GM21367 (cell line): ENCODE results near the gene PPP1R18.
"Not testable (repeated sequence)": the region's sequence is repeated elsewhere in the genome, so short reads cannot be mapped to it uniquely, and the experiment has no call there.

Source experiments
- ATAC-seq: cut with Tn5 transposase; IDR thresholded peaks from one replicate; pipeline ENCODE4 v1.9.1; 2021; ENCODE audit not compliant: unreplicated experiment

Gene PPP1R18, protein sequence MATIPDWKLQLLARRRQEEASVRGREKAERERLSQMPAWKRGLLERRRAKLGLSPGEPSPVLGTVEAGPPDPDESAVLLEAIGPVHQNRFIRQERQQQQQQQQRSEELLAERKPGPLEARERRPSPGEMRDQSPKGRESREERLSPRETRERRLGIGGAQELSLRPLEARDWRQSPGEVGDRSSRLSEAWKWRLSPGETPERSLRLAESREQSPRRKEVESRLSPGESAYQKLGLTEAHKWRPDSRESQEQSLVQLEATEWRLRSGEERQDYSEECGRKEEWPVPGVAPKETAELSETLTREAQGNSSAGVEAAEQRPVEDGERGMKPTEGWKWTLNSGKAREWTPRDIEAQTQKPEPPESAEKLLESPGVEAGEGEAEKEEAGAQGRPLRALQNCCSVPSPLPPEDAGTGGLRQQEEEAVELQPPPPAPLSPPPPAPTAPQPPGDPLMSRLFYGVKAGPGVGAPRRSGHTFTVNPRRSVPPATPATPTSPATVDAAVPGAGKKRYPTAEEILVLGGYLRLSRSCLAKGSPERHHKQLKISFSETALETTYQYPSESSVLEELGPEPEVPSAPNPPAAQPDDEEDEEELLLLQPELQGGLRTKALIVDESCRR

GRCh38 chr6:30686009-30686907 lies at the start of gene PPP1R18:
PPP1R18 (minus strand) TSS chr6:30686645; CDS start chr6:30686018, 627 bp downstream.
- no peak for ATAC-seq

- no peak for ATAC-seq
Observed at GRCh38 chr6:30735668-30736314, 49.3 kb upstream of the PPP1R18 start.

DNA sequence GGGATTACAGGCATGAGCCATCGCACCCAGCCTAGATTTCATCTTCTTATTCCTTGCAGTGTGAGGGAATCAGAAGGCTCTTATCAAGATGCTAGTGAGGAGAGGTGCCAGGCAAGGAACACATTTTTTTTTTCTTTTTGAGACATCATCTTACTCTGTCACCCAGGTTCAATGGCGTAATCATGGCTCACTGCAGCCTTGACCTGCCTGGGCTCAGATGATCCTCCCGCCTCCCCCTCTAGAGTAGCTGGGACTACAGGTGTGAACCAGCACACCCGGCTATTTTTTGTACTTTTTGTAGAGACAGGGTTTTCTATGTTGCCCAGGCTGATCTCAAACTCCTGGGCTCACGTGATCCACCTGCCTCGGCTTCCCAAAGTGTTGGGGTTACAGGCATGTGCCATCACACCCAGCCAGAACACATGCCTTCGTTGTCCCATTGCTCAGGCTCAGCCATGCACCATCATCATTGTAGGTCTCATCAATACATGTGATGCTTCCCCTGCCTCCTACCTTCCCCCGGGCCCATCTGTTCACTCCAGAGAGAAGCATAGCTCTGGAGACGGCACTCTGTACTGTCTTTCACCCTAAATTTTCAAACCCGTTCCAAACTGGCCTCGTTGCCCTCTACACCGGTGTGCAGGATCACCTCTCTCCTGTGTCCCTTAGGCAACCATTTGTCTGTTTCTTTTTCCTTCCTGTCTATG lies 45.9 kb upstream of the PPP1R18 start:
- no peak for ATAC-seq

- no peak for ATAC-seq
Observed at GRCh38 chr6:30730601-30731435, 44.4 kb upstream of the PPP1R18 start.

DNA sequence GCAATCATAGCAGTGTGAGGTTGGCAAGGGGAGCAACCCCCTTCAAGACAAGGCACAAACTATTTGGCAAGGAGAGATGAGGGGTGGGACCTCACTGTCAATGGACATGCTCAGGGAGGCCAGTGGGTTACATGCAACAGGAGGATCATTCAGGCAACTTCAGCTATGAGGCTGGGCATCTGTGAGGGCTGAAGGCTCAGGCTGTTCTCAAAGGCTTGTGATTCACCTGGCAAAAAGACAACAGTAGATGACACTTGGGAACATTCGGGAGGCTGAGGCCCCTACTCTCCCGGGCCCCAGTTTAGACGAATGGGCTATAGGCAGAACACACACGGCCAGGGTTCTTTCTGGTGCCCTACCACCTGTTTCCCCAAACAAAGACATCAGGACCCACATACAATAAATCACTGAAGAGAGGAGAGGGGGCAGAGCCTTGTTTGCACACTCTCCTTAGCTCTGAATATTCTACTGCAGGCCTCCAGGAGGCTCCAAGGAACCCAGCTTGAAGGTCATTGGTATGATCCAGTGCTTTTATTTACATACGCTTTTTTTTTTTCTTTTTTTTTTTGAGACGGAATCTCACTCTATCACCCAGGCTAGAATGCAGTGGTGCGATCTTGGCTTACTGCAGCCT lies 41.6 kb upstream of the PPP1R18 start:
- no peak for ATAC-seq

DNA sequence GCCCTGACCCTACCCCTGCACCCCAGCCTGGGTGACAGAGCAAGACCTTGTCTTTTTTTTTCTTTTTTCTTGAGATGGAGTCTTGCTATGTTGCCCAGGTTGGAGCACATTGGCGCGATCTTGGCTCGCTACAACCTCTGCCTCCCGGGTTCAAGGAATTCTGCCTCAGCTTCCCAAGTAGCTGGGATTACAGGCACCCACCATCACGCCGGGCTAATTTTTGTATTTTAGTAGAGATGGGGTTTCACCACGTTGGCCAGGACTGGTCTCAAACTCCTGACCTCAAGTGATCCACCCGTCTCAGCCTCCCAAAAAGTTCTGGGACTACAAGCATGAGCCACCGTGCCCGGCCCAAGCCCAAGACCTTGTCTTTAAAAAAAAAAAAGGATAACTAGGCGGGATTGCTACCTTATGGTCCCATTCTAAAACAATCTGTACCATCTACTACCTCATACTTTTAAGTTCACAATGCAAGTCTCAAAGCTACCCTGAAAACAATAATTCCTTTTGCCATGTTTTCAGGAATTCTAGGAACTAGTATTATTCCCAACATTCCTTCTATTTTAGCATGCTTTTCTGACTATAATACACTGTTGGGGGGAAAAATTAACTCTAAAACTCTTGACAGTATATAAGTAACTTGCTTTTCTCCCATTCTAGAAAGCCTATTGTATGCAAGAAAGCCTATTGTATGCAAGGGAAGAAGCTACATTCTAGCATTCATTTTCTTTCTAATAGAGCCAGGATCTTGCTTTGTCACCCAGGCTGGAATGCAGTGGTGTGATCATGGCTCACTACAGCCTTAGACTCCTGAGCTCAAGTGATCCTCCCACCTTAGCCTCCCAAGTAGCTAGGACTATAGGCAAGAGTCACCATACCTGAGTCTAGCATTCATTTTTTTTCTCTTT lies 40.3 kb upstream of the PPP1R18 start:
- no peak for ATAC-seq

DNA sequence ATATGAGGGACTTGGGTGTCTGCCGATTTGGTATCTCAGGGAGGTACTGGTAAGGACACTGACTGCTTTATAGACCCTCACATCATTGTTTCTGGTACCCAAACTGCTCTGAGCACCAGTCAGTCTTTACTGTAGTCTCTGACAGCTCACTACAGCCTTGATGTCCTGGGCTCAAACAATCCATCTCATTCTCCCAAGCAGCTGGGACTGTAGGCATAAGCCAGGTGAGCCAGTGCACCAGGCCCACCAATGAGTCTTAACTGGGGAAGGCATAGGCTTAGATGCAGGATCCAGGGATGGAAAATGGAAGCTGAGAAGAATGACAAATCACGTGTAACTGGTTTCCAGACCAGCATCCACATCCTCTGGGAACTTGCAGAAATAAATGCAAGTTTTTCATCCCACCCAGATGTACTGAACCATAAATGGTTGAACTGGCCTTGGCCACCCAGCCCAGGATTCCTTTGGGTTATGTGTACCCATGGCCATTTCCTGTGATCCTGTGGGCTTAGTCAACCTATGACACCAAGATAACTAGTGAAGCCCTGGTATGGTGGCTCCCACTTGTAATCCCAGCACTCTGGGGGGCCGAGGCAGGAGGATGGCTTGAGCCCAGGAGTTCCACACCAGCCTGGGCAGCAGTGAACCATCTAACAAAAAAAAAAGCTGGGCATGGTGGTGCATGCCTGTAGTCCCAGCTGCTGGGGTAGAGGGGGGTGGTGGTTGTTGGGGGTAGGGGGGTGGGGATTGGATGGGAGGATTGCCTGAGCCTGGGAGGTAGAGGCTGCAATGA lies 39.5 kb upstream of the PPP1R18 start:
- no peak for ATAC-seq

DNA sequence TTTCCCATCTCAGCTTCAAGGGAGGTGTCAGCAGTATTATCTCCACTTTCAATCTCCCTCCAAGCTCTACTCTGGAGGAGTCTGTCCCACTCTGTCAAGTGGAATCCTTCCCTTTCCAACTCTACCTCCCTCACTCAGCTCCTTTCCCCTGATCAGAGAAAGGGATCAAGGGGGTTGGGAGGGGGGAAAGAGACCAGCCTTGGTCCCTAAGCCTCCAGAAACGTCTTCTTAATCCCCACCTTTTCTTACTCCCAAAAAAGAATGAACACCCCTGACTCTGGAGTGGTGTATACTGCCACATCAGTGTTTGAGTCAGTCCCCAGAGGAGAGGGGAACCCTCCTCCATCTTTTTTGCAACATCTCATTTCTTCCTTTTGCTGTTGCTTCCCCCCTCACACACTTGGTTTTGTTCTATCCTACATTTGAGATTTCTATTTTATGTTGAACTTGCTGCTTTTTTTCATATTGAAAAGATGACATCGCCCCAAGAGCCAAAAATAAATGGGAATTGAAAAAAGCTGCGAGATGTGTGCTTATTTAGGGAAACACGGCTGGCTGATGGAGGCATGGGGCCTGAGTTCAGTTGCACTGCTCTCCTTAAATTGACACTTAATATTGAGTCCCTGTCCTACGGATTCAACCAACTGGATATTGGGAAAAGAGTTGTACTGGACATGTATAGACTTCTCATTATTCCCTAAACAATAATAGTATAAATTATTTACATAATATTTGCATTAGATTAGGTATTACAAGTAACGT lies 38.6 kb upstream of the PPP1R18 start:
- no peak for ATAC-seq

DNA sequence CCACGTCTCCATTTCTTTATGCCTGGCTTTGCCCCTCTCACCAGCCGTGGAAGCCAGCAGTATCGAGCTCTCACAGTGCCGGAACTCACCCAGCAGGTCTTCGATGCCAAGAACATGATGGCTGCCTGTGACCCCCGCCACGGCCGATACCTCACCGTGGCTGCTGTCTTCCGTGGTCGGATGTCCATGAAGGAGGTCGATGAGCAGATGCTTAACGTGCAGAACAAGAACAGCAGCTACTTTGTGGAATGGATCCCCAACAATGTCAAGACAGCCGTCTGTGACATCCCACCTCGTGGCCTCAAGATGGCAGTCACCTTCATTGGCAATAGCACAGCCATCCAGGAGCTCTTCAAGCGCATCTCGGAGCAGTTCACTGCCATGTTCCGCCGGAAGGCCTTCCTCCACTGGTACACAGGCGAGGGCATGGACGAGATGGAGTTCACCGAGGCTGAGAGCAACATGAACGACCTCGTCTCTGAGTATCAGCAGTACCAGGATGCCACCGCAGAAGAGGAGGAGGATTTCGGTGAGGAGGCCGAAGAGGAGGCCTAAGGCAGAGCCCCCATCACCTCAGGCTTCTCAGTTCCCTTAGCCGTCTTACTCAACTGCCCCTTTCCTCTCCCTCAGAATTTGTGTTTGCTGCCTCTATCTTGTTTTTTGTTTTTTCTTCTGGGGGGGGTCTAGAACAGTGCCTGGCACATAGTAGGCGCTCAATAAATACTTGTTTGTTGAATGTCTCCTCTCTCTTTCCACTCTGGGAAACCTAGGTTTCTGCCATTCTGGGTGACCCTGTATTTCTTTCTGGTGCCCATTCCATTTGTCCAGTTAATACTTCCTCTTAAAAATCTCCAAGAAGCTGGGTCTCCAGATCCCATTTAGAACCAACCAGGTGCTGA lies 37.6 kb upstream of the PPP1R18 start:
- not testable (repeated sequence) for ATAC-seq

DNA sequence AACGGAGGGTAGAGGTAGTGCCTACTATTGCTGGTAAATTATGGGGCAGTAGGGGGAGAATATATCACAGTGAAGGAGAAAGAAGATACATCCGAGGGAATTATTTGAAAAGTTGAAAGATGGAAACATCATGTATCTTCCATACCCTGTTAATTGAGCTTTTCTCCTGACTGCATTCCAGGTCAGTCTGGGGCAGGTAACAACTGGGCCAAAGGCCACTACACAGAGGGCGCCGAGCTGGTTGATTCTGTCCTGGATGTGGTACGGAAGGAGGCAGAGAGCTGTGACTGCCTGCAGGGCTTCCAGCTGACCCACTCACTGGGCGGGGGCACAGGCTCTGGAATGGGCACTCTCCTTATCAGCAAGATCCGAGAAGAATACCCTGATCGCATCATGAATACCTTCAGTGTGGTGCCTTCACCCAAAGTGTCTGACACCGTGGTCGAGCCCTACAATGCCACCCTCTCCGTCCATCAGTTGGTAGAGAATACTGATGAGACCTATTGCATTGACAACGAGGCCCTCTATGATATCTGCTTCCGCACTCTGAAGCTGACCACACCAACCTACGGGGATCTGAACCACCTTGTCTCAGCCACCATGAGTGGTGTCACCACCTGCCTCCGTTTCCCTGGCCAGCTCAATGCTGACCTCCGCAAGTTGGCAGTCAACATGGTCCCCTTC lies 36.9 kb upstream of the PPP1R18 start:
- not testable (repeated sequence) for ATAC-seq

GRCh38 chr6:30722280-30723112 lies 36.1 kb upstream of the PPP1R18 start:
- ATAC-seq, result no peak

DNA sequence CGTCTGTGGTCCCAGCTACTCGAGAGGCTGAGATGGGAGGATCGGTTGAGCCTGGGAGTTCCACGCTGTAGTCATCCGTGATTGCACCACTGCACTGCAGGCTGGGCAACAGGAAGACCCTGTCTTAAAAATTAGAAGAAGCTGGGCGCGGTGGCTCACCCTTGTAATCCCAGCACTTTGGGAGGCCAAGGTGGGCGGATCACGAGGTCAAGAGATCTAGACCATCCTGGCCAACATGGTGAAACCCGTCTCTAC lies 35.5 kb upstream of the PPP1R18 start:
- not testable (repeated sequence) for ATAC-seq

DNA sequence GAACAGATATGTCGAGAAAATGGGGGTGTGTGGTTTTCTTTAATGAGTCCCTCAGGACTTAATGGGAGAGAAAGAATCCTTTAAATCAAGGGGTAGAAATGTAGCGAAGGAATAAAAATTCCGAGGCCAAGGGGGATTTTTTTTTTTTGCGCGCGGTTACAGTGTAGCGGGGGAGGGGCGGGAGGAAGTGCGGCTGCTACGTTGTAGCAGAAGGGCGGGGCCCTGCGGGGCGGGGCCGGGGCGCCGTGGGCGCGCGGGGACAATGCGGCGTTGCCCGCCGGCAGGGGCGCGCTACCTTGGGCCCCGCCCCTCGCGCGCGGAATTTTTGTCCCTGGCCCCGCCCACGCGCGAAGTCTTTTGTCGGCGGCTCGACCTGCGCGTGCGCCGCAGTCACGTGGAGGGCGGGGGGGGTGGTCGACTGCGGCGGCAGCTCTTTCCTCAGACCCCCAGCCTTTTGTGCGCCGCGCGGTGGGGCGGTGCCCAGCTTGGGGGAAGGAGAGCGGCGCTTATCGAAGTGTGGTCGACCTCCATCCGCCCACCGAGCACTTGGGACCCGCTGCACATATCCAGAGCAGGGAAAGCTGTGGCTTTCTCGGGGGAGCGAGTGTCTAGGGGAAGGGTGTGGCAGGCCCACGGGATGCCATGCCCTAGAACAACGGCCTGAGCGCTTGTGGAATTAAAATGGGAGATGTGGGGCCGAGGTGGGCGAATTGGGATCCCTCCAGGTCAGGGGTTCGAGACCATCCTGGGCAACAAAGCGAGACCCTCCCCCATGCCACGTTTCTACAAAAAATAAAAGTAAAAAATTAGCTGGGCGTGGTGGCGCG lies 35.0 kb upstream of the PPP1R18 start:
- no peak for ATAC-seq
